GM23338 (cell line): Measurements from ENCODE around the gene PPP2R5B. TPM values are rescaled to one million over a fixed set of nuclear protein-coding genes. Genes with fewer than 3 reads are reported as not detected.

Source experiments
- ATAC-seq: fragments of 200-7000 bp; cut with Tn5 transposase; 3 replicates; pipeline ENCODE4 v1.9.1; 2020
- DNase-seq: peaks from one replicate; pipeline ENCODE4 v3.0.0-alpha.2; 2015; ENCODE audit warnings: low spot score
- H2AFZ ChIP-seq: fragments of 200-600 bp; sonication (generic); 2 replicates; pipeline ENCODE4 v1.8.0; 2016; ENCODE audit warnings: antibody characterized with exemption, mild to moderate bottlenecking, moderate library complexity
- H3F3A ChIP-seq: fragments of 200-600 bp; sonication (generic); replicated peaks from 2 replicates; pipeline ENCODE4 v1.8.0; 2017; ENCODE audit warnings: antibody characterized with exemption, mixed run types, low read depth
- H3K27ac ChIP-seq: fragments of 200-600 bp; sonication (generic); 2 replicates; pipeline ENCODE4 v1.6.1; 2016; ENCODE audit warnings: low read depth
- H3K27me3 ChIP-seq: fragments of 200-600 bp; sonication (generic); 2 replicates; pipeline ENCODE4 v1.8.0; 2016; ENCODE audit warnings: mild to moderate bottlenecking, mixed run types, moderate library complexity; ENCODE audit not compliant: insufficient read depth
- H3K36me3 ChIP-seq: fragments of 200-600 bp; sonication (generic); 2 replicates; pipeline ENCODE4 v1.8.0; 2016; ENCODE audit warnings: mild to moderate bottlenecking; ENCODE audit not compliant: insufficient read depth
- H3K4me1 ChIP-seq: fragments of 200-600 bp; sonication (generic); 2 replicates; pipeline ENCODE4 v1.8.0; 2016; ENCODE audit warnings: mild to moderate bottlenecking, moderate library complexity; ENCODE audit not compliant: insufficient read depth
- H3K4me2 ChIP-seq: fragments of 200-600 bp; sonication (generic); 2 replicates; pipeline ENCODE4 v1.7.1; 2017; ENCODE audit warnings: mixed run types
- H3K4me3 ChIP-seq: fragments of 200-600 bp; sonication (generic); 2 replicates; pipeline ENCODE4 v1.6.1; 2016; ENCODE audit warnings: mixed run types
- H3K79me2 ChIP-seq: fragments of 200-600 bp; sonication (generic); replicated peaks from 2 replicates; pipeline ENCODE4 v1.8.0; 2017; ENCODE audit warnings: mild to moderate bottlenecking; ENCODE audit not compliant: insufficient read depth
- H3K9me2 ChIP-seq: fragments of 200-600 bp; sonication (generic); 2 replicates; pipeline ENCODE4 v1.8.0; 2017; ENCODE audit not compliant: insufficient read depth
- H4K20me1 ChIP-seq: fragments of 200-600 bp; sonication (generic); replicated peaks from 2 replicates; pipeline ENCODE4 v1.8.0; 2017; ENCODE audit warnings: mild to moderate bottlenecking; ENCODE audit not compliant: insufficient read depth
- H3K27ac Mint-ChIP-seq: 2 replicates; pipeline ENCODE4 v1.8.0; 2020; ENCODE audit warnings: inconsistent platforms, mild to moderate bottlenecking, moderate library complexity, mixed read lengths
- H3K27me3 Mint-ChIP-seq: 3 replicates; pipeline ENCODE4 v1.8.0; 2022; ENCODE audit warnings: low read depth, mild to moderate bottlenecking, moderate library complexity, mixed read lengths, inconsistent platforms; ENCODE audit not compliant: insufficient read depth, poor library complexity
- H3K36me3 Mint-ChIP-seq: 3 replicates; pipeline ENCODE4 v1.8.0; 2021; ENCODE audit warnings: low read depth, mild to moderate bottlenecking, inconsistent platforms, moderate library complexity, mixed read lengths
- H3K4me1 Mint-ChIP-seq: 3 replicates; pipeline ENCODE4 v1.8.0; 2020; ENCODE audit warnings: mild to moderate bottlenecking, inconsistent platforms, mixed read lengths
- H3K4me3 Mint-ChIP-seq: 3 replicates; pipeline ENCODE4 v1.8.0; 2021; ENCODE audit warnings: moderate library complexity, mild to moderate bottlenecking, inconsistent platforms, mixed read lengths
- H3K9me3 Mint-ChIP-seq: 3 replicates; pipeline ENCODE4 v1.8.0; 2020; ENCODE audit warnings: moderate library complexity, mild to moderate bottlenecking, inconsistent platforms, mixed read lengths
- CREB1 ChIP-seq: fragments of 250-450 bp; sonication (Bioruptor Pico); IDR thresholded peaks from 2 replicates; pipeline ENCODE4 v1.5.0; 2020; ENCODE audit warnings: low read depth, mild to moderate bottlenecking, moderate library complexity
- CTCF ChIP-seq, 2 experiments: fragments of 200-600 bp in 1 of 2; sonication (generic) in 1 of 2; conservative IDR thresholded peaks; 2 replicates each; pipeline versions ENCODE4 v1.5.1 to v1.6.1; 2016 to 2017; ENCODE audit warnings: antibody characterized with exemption in 2 of 2, low read depth in 2 of 2, mild to moderate bottlenecking in 2 of 2, moderate library complexity in 1 of 2
- ETS1 ChIP-seq: IDR thresholded peaks from 2 replicates; pipeline ENCODE4 v1.6.1; 2016; ENCODE audit warnings: antibody characterized with exemption
- EZH2 ChIP-seq: fragments of 200-600 bp; sonication (generic); IDR thresholded peaks from one replicate; pipeline ENCODE4 v1.8.0; 2017; ENCODE audit warnings: antibody characterized with exemption, mild to moderate bottlenecking, low read depth; ENCODE audit not compliant: unreplicated experiment
- EZH2phosphoT487 ChIP-seq: fragments of 200-600 bp; sonication (generic); IDR thresholded peaks from one replicate; pipeline ENCODE4 v1.8.1; 2018; ENCODE audit warnings: antibody characterized with exemption; ENCODE audit not compliant: unreplicated experiment
- JUNB ChIP-seq: IDR thresholded peaks from one replicate; pipeline ENCODE4 v1.6.1; 2016; ENCODE audit warnings: antibody characterized with exemption; ENCODE audit not compliant: unreplicated experiment
- NANOG ChIP-seq: IDR thresholded peaks from 2 replicates; pipeline ENCODE4 v1.6.1; 2016; ENCODE audit warnings: antibody characterized with exemption, borderline replicate concordance
- POLR2AphosphoS5 ChIP-seq: IDR thresholded peaks from 2 replicates; pipeline ENCODE4 v1.6.1; 2016; ENCODE audit warnings: antibody characterized with exemption, low read depth
- REST ChIP-seq: IDR thresholded peaks from one replicate; pipeline ENCODE4 v1.6.1; 2018; ENCODE audit warnings: antibody characterized with exemption; ENCODE audit not compliant: unreplicated experiment
- ZNF114 ChIP-seq: fragments of 250-450 bp; sonication (Bioruptor Pico); IDR thresholded peaks from 2 replicates; pipeline ENCODE4 v1.5.0; 2020; ENCODE audit warnings: mild to moderate bottlenecking, moderate library complexity
- polyA plus RNA-seq: library from polyadenylated mRNA; unstranded; fragments of >200 nt; fragmentation: Nextera tagmentation; extraction: Ambion mirVana; gene quantifications from 2 replicates; pipeline ENCODE4 v1.2.1, GENCODE V29; 2016
- total RNA-seq: library from RNA; depleted of rRNA; stranded (reverse); fragments of >200 nt; shearing (Covaris generic); gene quantifications from 2 replicates; pipeline ENCODE4 v1.2.3, GENCODE V29; 2014

Gene PPP2R5B
- total and polyA plus RNA-seq, 2 experiments from 2014 or later: 2.8 to 5.8 TPM

- Mint-ChIP-seq H3K9me3 (no peaks in the 10 kb centered on the region), H3K4me1 (peaks cover 15% of the 10 kb centered on the region), H3K36me3 (no peaks in the 10 kb centered on the region; the same call in 2 of the 3 replicates), H3K27me3 (peaks cover 15% of the 10 kb centered on the region), H3K27ac (no peak overlapping the region), H3K4me3 (no peak overlapping the region)
- Histone ChIP-seq H4K20me1 (no peaks in the 10 kb centered on the region), H3K27me3 (no peaks in the 10 kb centered on the region), H3K4me3 (no peak overlapping the region), H3K27ac (no peak overlapping the region), H3K4me2 (no peak overlapping the region), H3K4me1 (peaks cover 9% of the 10 kb centered on the region; the same call in 1 of the 2 replicates), H3F3A (no peaks in the 10 kb centered on the region), H3K36me3 (no peaks in the 10 kb centered on the region), H3K9me2 (no peaks in the 10 kb centered on the region), H2AFZ (no peak overlapping the region), H3K79me2 (no peaks in the 10 kb centered on the region)
- TF ChIP-seq EZH2phosphoT487 (no peak), POLR2AphosphoS5 (no peak), ETS1 (no peak)
- DNase-seq (no peak), ATAC-seq (no peak)
Measured at GRCh38 chr11:64892838-64893193, 31.7 kb upstream of the PPP2R5B start.

GRCh38 chr11:64893194-64894069, 31.1 kb upstream of the PPP2R5B start:
- Histone ChIP-seq H3F3A (no peaks in the 10 kb centered on the region), H3K27ac (no peak overlapping the region), H3K36me3 (no peaks in the 10 kb centered on the region), H2AFZ (no peak overlapping the region), H3K4me2 (no peak overlapping the region), H4K20me1 (no peaks in the 10 kb centered on the region), H3K27me3 (no peaks in the 10 kb centered on the region), H3K4me3 (no peak overlapping the region), H3K79me2 (no peaks in the 10 kb centered on the region), H3K9me2 (no peaks in the 10 kb centered on the region), H3K4me1 (0 out of 2 replicates have a peak, but pooled peaks cover 4% of the 10 kb centered on the region)
- H3K9me3 Mint-ChIP-seq: no peaks in the 10 kb centered on the region
- ATAC-seq (peak; percentile 14), DNase-seq (no peak)
- no peak overlapping the region for H3K27ac Mint-ChIP-seq
- peaks cover 16% of the 10 kb centered on the region for H3K27me3 Mint-ChIP-seq
- no peaks in the 10 kb centered on the region; the same call in 2 of the 3 replicates for H3K36me3 Mint-ChIP-seq
- peaks cover 11% of the 10 kb centered on the region for H3K4me1 Mint-ChIP-seq
- no peak overlapping the region for H3K4me3 Mint-ChIP-seq
- no peak for TF ChIP-seq NANOG
- TF ChIP-seq ETS1: no peak
- no peak for TF ChIP-seq REST
- TF ChIP-seq CREB1 (CRISPR knock-in tag): no peak
- TF ChIP-seq ZNF114 (CRISPR knock-in tag): no peak
- no peak for TF ChIP-seq EZH2phosphoT487
- TF ChIP-seq JUNB: no peak
- TF ChIP-seq EZH2: no peak
- no peak for TF ChIP-seq CTCF (conservative IDR thresholded peaks at IDR 0.05; ENCODE audit: low read depth in 2 of 2)
